Measurements from ENCODE around the gene CCDC197. TPM values are rescaled to one million over a fixed set of nuclear protein-coding genes. Genes with fewer than 3 reads are reported as not detected.

Gene CCDC197
- total and polyA plus RNA-seq, 8 donors = not detected

DNA sequence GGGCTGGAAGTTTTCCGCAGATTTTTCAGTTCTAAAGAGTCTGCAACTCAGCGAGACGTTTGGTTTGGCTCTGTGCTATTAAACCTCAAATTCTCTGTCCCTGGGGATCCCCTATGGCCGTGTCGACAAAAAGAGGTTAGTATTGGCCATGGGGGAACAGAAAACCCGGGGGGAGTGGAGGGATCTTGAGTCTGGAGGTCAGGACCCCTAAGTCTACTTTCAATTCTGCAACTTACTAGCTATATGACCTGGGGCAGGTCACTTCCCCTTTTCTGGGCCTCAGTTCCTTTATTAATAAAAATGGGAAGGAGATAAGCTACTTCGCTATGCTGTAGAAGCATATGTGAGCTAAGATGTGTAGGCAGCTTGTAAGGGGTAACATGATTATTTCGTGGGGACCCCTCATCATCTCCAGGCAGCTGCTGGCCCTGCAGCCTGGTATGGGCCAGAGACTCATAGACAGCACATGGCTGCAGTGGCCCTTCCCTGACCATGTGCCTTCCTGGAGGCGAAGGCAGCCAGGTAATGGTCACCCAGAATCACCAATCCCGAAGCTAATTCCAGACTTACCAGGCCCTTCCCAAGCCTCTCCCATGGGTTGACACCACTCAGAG is 29.4 kb upstream of the CCDC197 start:
- H3K36me3 ChIP-seq = no peaks in the 10 kb centered on the region
- no peaks in the 10 kb centered on the region for H3K27me3 ChIP-seq
- no peak for DNase-seq
- TF ChIP-seq EP300 (IDR thresholded peaks at IDR 0.05) (no peak), POLR2AphosphoS5 (IDR thresholded peaks at IDR 0.05) (no peak), POLR2A (IDR thresholded peaks at IDR 0.05) (no peak), CTCF (IDR thresholded peaks at IDR 0.05) (no peak)
- H3K27ac ChIP-seq = peak overlapping the region in 2 of 5 donors; percentile 73 to 90
- peaks cover 10 to 86% (median 44%) of the 10 kb centered on the region in 4 donors for H3K4me1 ChIP-seq
- H3K4me3 ChIP-seq = no peak overlapping the region
- 69 to 81% (median 72%) methylated on average over 10 of the region's 10 CpGs for WGBS, 5 donors
- H3K9me3 ChIP-seq = no peaks in the 10 kb centered on the region
- intact Hi-C loops (cut with DNase I; ENCODE audit: low total_unique reads) = no loop called here

- H3K36me3 ChIP-seq = no peaks in the 10 kb centered on the region
- H3K4me3 ChIP-seq = no peak overlapping the region
- H3K9me3 ChIP-seq = no peaks in the 10 kb centered on the region
- H3K4me1 ChIP-seq = peaks cover 9 to 71% (median 38%) of the 10 kb centered on the region in 4 donors
- intact Hi-C loops (cut with DNase I; ENCODE audit: low total_unique reads) = no loop called here
- DNase-seq = no peak
- H3K27ac ChIP-seq = peak overlapping the region in 4 of 5 donors; percentile 52 to 90 (median 76)
- TF ChIP-seq EP300 (IDR thresholded peaks at IDR 0.05) (no peak), CTCF (IDR thresholded peaks at IDR 0.05) (no peak), POLR2AphosphoS5 (IDR thresholded peaks at IDR 0.05) (no peak), POLR2A (IDR thresholded peaks at IDR 0.05) (no peak)
- H3K27me3 ChIP-seq = no peaks in the 10 kb centered on the region
- WGBS, 5 donors = 74 to 89% (median 81%) methylated on average over 12 of the region's 12 CpGs
Observed at GRCh38 chr14:93969082-93969828, 27.8 kb upstream of the CCDC197 start.

DNA sequence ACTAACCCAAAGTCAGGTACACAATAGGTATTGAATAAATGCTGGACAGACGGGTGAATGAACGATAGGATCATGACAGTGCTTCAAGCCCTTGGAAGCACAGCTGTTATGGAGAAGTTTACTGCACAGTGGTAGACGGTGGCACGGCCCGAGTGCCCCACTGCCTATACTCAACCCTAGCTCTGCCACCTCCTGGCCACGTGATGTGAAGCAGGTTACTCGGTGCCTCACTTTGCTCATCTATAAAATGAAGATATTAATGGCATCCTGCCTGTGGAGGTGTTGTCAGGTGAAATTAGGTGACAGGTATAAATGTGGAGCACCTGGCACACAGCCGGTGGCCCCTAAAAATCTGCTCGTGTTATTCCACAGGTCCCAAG is 26.5 kb upstream of the CCDC197 start:
- WGBS, 5 donors = 32 to 47% (median 36%) methylated on average over 9 of the region's 9 CpGs
- H3K9me3 ChIP-seq = no peaks in the 10 kb centered on the region
- H3K4me1 ChIP-seq = peaks cover 9 to 67% (median 37%) of the 10 kb centered on the region in 4 donors
- peak overlapping the region; percentile 23 to 48 (median 38) for H3K4me3 ChIP-seq
- intact Hi-C loops (cut with DNase I; ENCODE audit: low total_unique reads) = no loop called here
- TF ChIP-seq POLR2A (IDR thresholded peaks at IDR 0.05) (no peak), POLR2AphosphoS5 (IDR thresholded peaks at IDR 0.05) (no peak), CTCF (IDR thresholded peaks at IDR 0.05) (peak in 1 of 7 experiments; percentile 20)
- peak; percentile 60 to 65 for DNase-seq
- H3K27ac ChIP-seq = peak overlapping the region in 4 of 5 donors; percentile 52 to 90 (median 76)
- H3K27me3 ChIP-seq = no peaks in the 10 kb centered on the region
- no peaks in the 10 kb centered on the region for H3K36me3 ChIP-seq

DNA sequence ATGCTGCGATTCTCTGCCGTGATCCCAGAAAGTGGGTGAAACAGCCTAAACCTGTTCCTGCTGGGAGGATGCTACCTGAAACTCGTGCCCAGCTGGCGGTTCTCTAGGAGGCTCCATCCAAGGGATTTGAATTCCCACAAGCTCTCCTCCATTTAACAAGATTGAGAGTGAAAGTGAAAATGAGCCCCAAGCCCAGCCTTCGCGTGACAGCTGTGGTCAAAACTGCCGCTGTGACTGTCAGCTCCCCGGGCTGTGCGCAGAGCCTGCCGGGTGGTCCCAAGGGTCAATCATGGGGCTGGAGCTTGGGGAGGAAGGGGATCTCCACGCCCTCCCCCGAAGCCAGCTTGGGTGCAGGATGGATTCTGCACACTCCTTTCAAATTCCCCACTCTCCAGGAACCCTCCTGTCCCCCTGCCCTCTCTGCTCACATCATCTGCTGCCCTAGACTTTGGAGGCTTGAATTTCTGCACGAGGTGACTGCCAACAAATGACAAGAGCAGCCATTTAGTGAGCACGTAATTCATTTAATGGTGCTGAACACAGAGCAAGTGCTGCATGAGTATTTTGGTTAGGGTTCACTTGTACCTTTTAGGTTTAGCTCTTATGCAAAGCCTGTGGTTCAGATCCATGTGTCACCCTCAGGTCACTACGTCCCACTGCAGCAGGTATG is 26.0 kb upstream of the CCDC197 start:
- Histone ChIP-seq H3K4me3 (peak overlapping the region; percentile 23 to 48 (median 38)), H3K27me3 (no peaks in the 10 kb centered on the region), H3K4me1 (peaks cover 9 to 61% (median 36%) of the 10 kb centered on the region in 4 donors), H3K9me3 (no peaks in the 10 kb centered on the region), H3K36me3 (no peaks in the 10 kb centered on the region), H3K27ac (peak overlapping the region in 4 of 5 donors; percentile 52 to 90 (median 76))
- TF ChIP-seq POLR2AphosphoS5 (IDR thresholded peaks at IDR 0.05) (no peak), CTCF (IDR thresholded peaks at IDR 0.05) (peak in 1 of 7 experiments; percentile 7)
- DNase-seq = peak; percentile 50 to 54
- WGBS, 5 donors = 31 to 45% (median 40%) methylated on average over 11 to 15 of the region's 15 CpGs
- intact Hi-C loops (cut with DNase I; ENCODE audit: low total_unique reads) = no loop called here

All from stomach (tissue), 9 donors.